ENCODE data around the gene ISG20.

ISG20 gene

DNA sequence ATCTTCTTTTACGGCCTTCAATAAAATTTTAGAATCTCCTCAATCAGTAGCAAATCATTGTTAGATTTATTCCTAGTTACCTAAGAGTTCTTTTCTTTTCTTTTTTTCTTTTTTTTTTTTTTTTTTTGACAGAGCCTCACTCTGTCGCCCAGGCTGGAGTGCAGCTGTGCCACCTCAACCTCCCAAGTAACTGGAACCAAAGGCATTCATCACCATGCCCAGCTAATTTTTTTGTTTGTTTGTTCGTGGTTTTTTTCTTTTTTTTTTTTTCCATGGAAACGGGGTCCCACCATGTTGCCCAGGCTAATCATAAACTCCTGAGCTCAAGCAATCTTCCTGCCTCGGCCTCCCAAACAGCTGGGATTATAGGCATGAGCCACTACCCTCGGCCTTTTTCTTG lies 48.1 kb upstream of the ISG20 start:
- Histone ChIP-seq H3K9me3 (ENCODE audit: control insufficient read depth, insufficient read depth, low read depth, low read length) (no peaks in the 10 kb centered on the region), H3K27ac (ENCODE audit: extremely low read depth, low read depth, low read length) (no peak overlapping the region), H3K4me1 (ENCODE audit: control insufficient read depth, insufficient read depth, low read length) (peaks cover 19% of the 10 kb centered on the region), H3K36me3 (ENCODE audit: control insufficient read depth in 2 of 2, insufficient read depth in 1 of 2, low read length in 2 of 2) (no peaks in the 10 kb centered on the region), H3K4me3 (ENCODE audit: low read depth, low read length) (no peak overlapping the region)
- ChIA-PET CTCF (no interaction called here), POLR2A (no interaction called here)
- TF ChIP-seq ZNF354C (tag by site-specific recombination; IDR thresholded peaks at IDR 0.05; ENCODE audit: borderline replicate concordance, low read depth), result no peak
- no peak for TF ChIP-seq ZNF391 (tag by site-specific recombination; IDR thresholded peaks at IDR 0.05; ENCODE audit: borderline replicate concordance, low read depth)
- TF ChIP-seq ZNF776 (tag by site-specific recombination; IDR thresholded peaks at IDR 0.05; ENCODE audit: borderline replicate concordance), result no peak
- no peak for TF ChIP-seq OVOL3 (tag by site-specific recombination; IDR thresholded peaks at IDR 0.05)
- TF ChIP-seq, protein P1, sequence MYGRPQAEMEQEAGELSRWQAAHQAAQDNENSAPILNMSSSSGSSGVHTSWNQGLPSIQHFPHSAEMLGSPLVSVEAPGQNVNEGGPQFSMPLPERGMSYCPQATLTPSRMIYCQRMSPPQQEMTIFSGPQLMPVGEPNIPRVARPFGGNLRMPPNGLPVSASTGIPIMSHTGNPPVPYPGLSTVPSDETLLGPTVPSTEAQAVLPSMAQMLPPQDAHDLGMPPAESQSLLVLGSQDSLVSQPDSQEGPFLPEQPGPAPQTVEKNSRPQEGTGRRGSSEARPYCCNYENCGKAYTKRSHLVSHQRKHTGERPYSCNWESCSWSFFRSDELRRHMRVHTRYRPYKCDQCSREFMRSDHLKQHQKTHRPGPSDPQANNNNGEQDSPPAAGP (tag by site-specific recombination; IDR thresholded peaks at IDR 0.05), result no peak
- TF ChIP-seq, protein P2, sequence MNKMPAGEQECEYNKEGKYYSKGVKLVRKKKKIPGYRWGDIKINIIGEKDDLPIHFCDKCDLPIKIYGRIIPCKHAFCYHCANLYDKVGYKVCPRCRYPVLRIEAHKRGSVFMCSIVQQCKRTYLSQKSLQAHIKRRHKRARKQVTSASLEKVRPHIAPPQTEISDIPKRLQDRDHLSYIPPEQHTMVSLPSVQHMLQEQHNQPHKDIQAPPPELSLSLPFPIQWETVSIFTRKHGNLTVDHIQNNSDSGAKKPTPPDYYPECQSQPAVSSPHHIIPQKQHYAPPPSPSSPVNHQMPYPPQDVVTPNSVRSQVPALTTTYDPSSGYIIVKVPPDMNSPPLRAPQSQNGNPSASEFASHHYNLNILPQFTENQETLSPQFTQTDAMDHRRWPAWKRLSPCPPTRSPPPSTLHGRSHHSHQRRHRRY (tag by site-specific recombination; IDR thresholded peaks at IDR 0.05), result no peak
- no peak for TF ChIP-seq ZNF169 (tag by site-specific recombination; IDR thresholded peaks at IDR 0.05)
- TF ChIP-seq ZNF2 (tag by site-specific recombination; IDR thresholded peaks at IDR 0.05), result no peak
- TF ChIP-seq ZNF114 (tag by site-specific recombination; IDR thresholded peaks at IDR 0.05), result no peak
- TF ChIP-seq KLF10 (tag by site-specific recombination; IDR thresholded peaks at IDR 0.05), result no peak
- no peak for TF ChIP-seq ZFP3 (tag by site-specific recombination; IDR thresholded peaks at IDR 0.05; ENCODE audit: low read depth)

DNA sequence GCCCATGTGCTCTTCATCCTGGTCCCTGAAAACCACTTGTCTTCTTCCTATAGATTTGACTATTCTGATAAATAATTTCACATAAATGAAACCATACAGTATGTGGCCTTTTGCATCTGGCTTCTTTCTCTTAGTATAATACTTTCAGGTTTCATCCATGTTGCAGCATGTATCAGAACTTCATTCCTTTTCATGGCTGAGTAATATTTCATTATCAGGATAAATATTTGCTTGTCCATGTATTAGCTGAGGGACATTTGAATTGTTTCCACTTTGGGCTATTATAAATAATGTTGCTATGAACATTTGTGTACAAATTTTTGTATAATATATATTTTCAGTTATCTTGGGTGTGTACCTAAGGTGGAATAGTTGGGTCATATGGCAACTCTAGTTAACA lies 47.4 kb upstream of the ISG20 start:
- H3K27ac ChIP-seq (ENCODE audit: extremely low read depth, low read depth, low read length), result no peak overlapping the region
- TF ChIP-seq ZBTB7A (tag by site-specific recombination; IDR thresholded peaks at IDR 0.05; ENCODE audit: low read depth) (no peak), ZNF416 (tag by site-specific recombination; IDR thresholded peaks at IDR 0.05) (no peak), ZNF560 (tag by site-specific recombination; IDR thresholded peaks at IDR 0.05; ENCODE audit: borderline replicate concordance) (no peak), ZNF146 (tag by site-specific recombination; IDR thresholded peaks at IDR 0.05) (peak; percentile 91)
- no peaks in the 10 kb centered on the region for H3K36me3 ChIP-seq (ENCODE audit: control insufficient read depth in 2 of 2, insufficient read depth in 1 of 2, low read length in 2 of 2)
- no peak overlapping the region for H3K4me3 ChIP-seq (ENCODE audit: low read depth, low read length)
- POLR2A ChIA-PET, result no interaction called here
- peaks cover 15% of the 10 kb centered on the region; the same call in 1 of the 2 replicates for H3K4me1 ChIP-seq (ENCODE audit: control insufficient read depth, insufficient read depth, low read length)
- H3K9me3 ChIP-seq (ENCODE audit: control insufficient read depth, insufficient read depth, low read depth, low read length), result no peaks in the 10 kb centered on the region
- CTCF ChIA-PET, result no interaction called here

DNA sequence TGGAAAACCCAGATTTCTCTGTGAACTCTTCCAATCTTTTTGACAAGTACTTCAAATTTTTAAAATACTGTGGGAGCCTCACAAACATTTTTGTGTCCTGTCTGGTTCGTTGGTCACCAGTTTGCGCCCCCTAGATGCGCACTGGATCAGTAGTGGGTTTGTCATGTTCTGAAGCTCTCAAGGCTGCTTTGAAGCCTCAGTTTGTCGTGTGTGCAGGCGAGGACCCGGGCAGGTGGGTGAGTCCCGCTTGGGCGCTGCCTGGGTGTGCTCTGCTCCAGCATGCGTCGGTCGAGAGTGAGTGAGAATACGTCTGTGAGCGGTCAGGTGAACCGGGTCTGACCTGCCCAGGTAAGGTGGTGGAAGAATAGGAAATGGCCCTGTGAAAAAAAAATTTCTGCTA lies 34.9 kb upstream of the ISG20 start:
- ChIA-PET CTCF (no interaction called here), POLR2A (no interaction called here)
- peaks cover 18% of the 10 kb centered on the region for H3K4me1 ChIP-seq (ENCODE audit: control insufficient read depth, insufficient read depth, low read length)
- no peak overlapping the region for H3K27ac ChIP-seq (ENCODE audit: extremely low read depth, low read depth, low read length)
- H3K9me3 ChIP-seq (ENCODE audit: control insufficient read depth, insufficient read depth, low read depth, low read length), result no peaks in the 10 kb centered on the region
- H3K36me3 ChIP-seq (ENCODE audit: control insufficient read depth in 2 of 2, insufficient read depth in 1 of 2, low read length in 2 of 2), result no peaks in the 10 kb centered on the region
- TF ChIP-seq, protein P3, sequence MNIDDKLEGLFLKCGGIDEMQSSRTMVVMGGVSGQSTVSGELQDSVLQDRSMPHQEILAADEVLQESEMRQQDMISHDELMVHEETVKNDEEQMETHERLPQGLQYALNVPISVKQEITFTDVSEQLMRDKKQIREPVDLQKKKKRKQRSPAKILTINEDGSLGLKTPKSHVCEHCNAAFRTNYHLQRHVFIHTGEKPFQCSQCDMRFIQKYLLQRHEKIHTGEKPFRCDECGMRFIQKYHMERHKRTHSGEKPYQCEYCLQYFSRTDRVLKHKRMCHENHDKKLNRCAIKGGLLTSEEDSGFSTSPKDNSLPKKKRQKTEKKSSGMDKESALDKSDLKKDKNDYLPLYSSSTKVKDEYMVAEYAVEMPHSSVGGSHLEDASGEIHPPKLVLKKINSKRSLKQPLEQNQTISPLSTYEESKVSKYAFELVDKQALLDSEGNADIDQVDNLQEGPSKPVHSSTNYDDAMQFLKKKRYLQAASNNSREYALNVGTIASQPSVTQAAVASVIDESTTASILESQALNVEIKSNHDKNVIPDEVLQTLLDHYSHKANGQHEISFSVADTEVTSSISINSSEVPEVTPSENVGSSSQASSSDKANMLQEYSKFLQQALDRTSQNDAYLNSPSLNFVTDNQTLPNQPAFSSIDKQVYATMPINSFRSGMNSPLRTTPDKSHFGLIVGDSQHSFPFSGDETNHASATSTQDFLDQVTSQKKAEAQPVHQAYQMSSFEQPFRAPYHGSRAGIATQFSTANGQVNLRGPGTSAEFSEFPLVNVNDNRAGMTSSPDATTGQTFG (tag by site-specific recombination; IDR thresholded peaks at IDR 0.05; ENCODE audit: borderline replicate concordance), result no peak
- TF ChIP-seq, protein P4, sequence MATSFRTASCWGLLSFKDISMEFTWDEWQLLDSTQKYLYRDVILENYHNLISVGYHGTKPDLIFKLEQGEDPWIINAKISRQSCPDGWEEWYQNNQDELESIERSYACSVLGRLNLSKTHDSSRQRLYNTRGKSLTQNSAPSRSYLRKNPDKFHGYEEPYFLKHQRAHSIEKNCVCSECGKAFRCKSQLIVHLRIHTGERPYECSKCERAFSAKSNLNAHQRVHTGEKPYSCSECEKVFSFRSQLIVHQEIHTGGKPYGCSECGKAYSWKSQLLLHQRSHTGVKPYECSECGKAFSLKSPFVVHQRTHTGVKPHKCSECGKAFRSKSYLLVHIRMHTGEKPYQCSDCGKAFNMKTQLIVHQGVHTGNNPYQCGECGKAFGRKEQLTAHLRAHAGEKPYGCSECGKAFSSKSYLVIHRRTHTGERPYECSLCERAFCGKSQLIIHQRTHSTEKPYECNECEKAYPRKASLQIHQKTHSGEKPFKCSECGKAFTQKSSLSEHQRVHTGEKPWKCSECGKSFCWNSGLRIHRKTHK (tag by site-specific recombination; IDR thresholded peaks at IDR 0.05), result no peak
- TF ChIP-seq, protein P5, sequence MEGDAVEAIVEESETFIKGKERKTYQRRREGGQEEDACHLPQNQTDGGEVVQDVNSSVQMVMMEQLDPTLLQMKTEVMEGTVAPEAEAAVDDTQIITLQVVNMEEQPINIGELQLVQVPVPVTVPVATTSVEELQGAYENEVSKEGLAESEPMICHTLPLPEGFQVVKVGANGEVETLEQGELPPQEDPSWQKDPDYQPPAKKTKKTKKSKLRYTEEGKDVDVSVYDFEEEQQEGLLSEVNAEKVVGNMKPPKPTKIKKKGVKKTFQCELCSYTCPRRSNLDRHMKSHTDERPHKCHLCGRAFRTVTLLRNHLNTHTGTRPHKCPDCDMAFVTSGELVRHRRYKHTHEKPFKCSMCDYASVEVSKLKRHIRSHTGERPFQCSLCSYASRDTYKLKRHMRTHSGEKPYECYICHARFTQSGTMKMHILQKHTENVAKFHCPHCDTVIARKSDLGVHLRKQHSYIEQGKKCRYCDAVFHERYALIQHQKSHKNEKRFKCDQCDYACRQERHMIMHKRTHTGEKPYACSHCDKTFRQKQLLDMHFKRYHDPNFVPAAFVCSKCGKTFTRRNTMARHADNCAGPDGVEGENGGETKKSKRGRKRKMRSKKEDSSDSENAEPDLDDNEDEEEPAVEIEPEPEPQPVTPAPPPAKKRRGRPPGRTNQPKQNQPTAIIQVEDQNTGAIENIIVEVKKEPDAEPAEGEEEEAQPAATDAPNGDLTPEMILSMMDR (tag by site-specific recombination; IDR thresholded peaks at IDR 0.05), result 0 out of 2 replicates have a peak, but pooled peaks have one; percentile 14
- no peak for TF ChIP-seq ZBTB1 (tag by site-specific recombination; IDR thresholded peaks at IDR 0.05)
- no peak for TF ChIP-seq KLF16 (tag by site-specific recombination; IDR thresholded peaks at IDR 0.05)
- TF ChIP-seq ZNF214 (tag by site-specific recombination; IDR thresholded peaks at IDR 0.05; ENCODE audit: borderline replicate concordance), result no peak
- TF ChIP-seq ZNF391 (tag by site-specific recombination; IDR thresholded peaks at IDR 0.05; ENCODE audit: borderline replicate concordance, low read depth), result no peak
- TF ChIP-seq, protein P6, sequence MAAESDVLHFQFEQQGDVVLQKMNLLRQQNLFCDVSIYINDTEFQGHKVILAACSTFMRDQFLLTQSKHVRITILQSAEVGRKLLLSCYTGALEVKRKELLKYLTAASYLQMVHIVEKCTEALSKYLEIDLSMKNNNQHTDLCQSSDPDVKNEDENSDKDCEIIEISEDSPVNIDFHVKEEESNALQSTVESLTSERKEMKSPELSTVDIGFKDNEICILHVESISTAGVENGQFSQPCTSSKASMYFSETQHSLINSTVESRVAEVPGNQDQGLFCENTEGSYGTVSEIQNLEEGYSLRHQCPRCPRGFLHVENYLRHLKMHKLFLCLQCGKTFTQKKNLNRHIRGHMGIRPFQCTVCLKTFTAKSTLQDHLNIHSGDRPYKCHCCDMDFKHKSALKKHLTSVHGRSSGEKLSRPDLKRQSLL (tag by site-specific recombination; IDR thresholded peaks at IDR 0.05), result no peak
- H3K4me3 ChIP-seq (ENCODE audit: low read depth, low read length), result no peak overlapping the region
